MCF 10A (cell line): ENCODE measurements around the gene NCF4. TPM values are rescaled to one million over a fixed set of nuclear protein-coding genes. Genes with fewer than 3 reads are reported as not detected.

ENCODE experiments used
- BruUV-seq: library from RNA; stranded (reverse); fragments of 400-500 nt; replicated peaks from 2 replicates; lab custom pipeline; 2021; lab: Mats Ljungman, UMichigan
- CTCF ChIA-PET: fragments of 300-600 bp; sonication (Branson Sonifier 250); formaldehyde crosslinking; extraction: SDS; loops from one replicate; lab custom pipeline; 2021; ENCODE audit warnings: antibody characterized with exemption, inconsistent platforms; lab: Yijun Ruan, JAX
- POLR2A ChIA-PET: fragments of 300-600, 350-650 bp; sonication (Branson Sonifier 250); formaldehyde crosslinking; extraction: SDS; loops from one replicate; lab custom pipeline; 2020; ENCODE audit warnings: antibody characterized with exemption, inconsistent platforms; lab: Yijun Ruan, JAX
- DNase-seq: peaks from one replicate; pipeline ENCODE4 v3.0.0-alpha.2; 2018; ENCODE audit not compliant: unreplicated experiment
- H3K27ac Mint-ChIP-seq: one replicate; pipeline ENCODE4 v1.8.0; 2022; ENCODE audit warnings: mild to moderate bottlenecking, low read depth, mixed read lengths; ENCODE audit not compliant: unreplicated experiment
- H3K27me3 Mint-ChIP-seq: one replicate; pipeline ENCODE4 v1.8.0; 2022; ENCODE audit warnings: mixed read lengths; ENCODE audit not compliant: insufficient read depth, unreplicated experiment
- H3K36me3 Mint-ChIP-seq: one replicate; pipeline ENCODE4 v1.8.0; 2022; ENCODE audit warnings: mild to moderate bottlenecking, moderate library complexity, mixed read lengths; ENCODE audit not compliant: insufficient read depth, unreplicated experiment
- H3K4me1 Mint-ChIP-seq: one replicate; pipeline ENCODE4 v1.8.0; 2022; ENCODE audit warnings: mixed read lengths; ENCODE audit not compliant: insufficient read depth, unreplicated experiment
- H3K4me3 Mint-ChIP-seq: one replicate; pipeline ENCODE4 v1.8.0; 2022; ENCODE audit warnings: mild to moderate bottlenecking, moderate library complexity, mixed read lengths; ENCODE audit not compliant: unreplicated experiment
- H3K9me3 Mint-ChIP-seq: one replicate; pipeline ENCODE4 v1.8.0; 2022; ENCODE audit warnings: mixed read lengths; ENCODE audit not compliant: unreplicated experiment
- intact Hi-C: fragments of 100-400 bp; cut with micrococcal nuclease; formaldehyde crosslinking; loops from 2 replicates; pipeline ENCODE4 v1.14.1; 2022
- total RNA-seq: library from RNA; stranded (reverse); gene quantifications from 2 replicates; pipeline ENCODE4 v1.2.3, GENCODE V29; 2022
- TF ChIP-seq, protein P1 (sequence below): fragments of 200-600 bp; IDR thresholded peaks from one replicate; pipeline ENCODE4 v1.8.0; 2022; ENCODE audit warnings: antibody characterized with exemption, mild to moderate bottlenecking; ENCODE audit not compliant: unreplicated experiment

The NCF4 gene
- total RNA-seq, 1 experiment from 2014 or later, result not detected

GRCh38 chr22:36868546-36869181 lies 7.9 kb downstream of the NCF4 start:
- intact Hi-C loops, result no loop called here
- DNase-seq, result no peak
- CTCF ChIA-PET, result interaction anchor here (0.7 to 8.6 kb wide), 3 partner anchors 12 to 112 kb away, joined by 3 to 93 read pairs (median 8); no protein-coding TSS in a partner anchor
- H3K27ac Mint-ChIP-seq, result no peak overlapping the region
- no TSS peak for BruUV-seq
- POLR2A ChIA-PET, result no interaction called here
- H3K4me1 Mint-ChIP-seq, result peaks cover 28% of the 10 kb centered on the region
- H3K4me3 Mint-ChIP-seq, result no peak overlapping the region
- peaks cover 28% of the 10 kb centered on the region for H3K27me3 Mint-ChIP-seq
- TF ChIP-seq, protein P1, sequence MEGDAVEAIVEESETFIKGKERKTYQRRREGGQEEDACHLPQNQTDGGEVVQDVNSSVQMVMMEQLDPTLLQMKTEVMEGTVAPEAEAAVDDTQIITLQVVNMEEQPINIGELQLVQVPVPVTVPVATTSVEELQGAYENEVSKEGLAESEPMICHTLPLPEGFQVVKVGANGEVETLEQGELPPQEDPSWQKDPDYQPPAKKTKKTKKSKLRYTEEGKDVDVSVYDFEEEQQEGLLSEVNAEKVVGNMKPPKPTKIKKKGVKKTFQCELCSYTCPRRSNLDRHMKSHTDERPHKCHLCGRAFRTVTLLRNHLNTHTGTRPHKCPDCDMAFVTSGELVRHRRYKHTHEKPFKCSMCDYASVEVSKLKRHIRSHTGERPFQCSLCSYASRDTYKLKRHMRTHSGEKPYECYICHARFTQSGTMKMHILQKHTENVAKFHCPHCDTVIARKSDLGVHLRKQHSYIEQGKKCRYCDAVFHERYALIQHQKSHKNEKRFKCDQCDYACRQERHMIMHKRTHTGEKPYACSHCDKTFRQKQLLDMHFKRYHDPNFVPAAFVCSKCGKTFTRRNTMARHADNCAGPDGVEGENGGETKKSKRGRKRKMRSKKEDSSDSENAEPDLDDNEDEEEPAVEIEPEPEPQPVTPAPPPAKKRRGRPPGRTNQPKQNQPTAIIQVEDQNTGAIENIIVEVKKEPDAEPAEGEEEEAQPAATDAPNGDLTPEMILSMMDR, result no peak
- H3K9me3 Mint-ChIP-seq, result no peaks in the 10 kb centered on the region
- no peaks in the 10 kb centered on the region for H3K36me3 Mint-ChIP-seq

DNA sequence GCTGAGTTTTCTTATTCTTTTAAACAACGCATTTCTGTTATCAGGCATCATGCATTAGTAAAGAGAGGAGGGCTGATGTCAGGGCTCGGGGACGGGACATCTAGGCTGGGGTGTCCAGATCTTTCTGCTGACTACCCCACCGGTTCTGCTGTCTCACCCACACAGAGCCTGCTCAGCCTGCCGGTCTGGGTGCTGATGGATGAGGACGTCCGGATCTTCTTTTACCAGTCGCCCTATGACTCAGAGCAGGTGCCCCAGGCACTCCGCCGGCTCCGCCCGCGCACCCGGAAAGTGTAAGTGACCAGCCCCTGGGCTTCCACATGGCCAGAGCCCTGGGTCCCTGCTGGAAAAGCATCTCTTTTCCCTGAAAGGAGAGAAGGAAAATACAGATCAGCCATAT lies 9.4 kb downstream of the NCF4 start:
- TF ChIP-seq, protein P1, result no peak
- POLR2A ChIA-PET, result interaction anchor here (1.5 to 1.6 kb wide), 2 partner anchors 11 to 14 kb away, joined by 4 to 5 read pairs; no protein-coding TSS in a partner anchor
- DNase-seq, result peak; percentile 64
- Mint-ChIP-seq H3K36me3 (no peaks in the 10 kb centered on the region), H3K27ac (no peak overlapping the region), H3K4me1 (peaks cover 35% of the 10 kb centered on the region), H3K9me3 (no peaks in the 10 kb centered on the region), H3K27me3 (peaks cover 21% of the 10 kb centered on the region), H3K4me3 (no peak overlapping the region)
- intact Hi-C loops, result loop anchor here (10.0 kb wide), 1 partner anchor 325 kb away; no protein-coding TSS in a partner anchor
- BruUV-seq, result no TSS peak
- CTCF ChIA-PET, result interaction anchor here (0.6 to 8.6 kb wide), 4 partner anchors 14 to 323 kb away, joined by 3 to 93 read pairs (median 5); no protein-coding TSS in a partner anchor

DNA sequence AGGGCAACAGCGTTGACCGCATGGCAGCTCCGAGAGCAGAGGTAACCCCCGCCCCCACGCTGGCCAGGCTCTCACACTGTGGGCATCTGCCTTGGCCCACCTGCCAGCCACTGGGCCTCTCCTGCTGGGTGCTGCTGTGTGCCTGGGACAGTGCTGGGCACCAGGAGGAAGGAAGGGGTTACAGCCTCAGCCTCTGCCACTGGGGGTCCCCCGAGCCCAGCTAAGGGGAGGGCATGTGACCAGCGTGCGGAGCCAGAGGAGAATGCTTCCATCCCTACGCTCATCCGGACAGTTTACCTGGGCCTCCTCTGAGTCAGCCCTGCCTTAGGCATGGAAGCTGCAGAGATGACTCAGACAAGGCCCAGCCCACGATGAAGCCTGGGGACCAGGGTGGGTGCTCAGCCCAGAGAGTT lies 10.9 kb downstream of the NCF4 start:
- BruUV-seq, result no TSS peak
- DNase-seq, result peak; percentile 78
- H3K36me3 Mint-ChIP-seq, result no peaks in the 10 kb centered on the region
- H3K4me1 Mint-ChIP-seq, result peaks cover 29% of the 10 kb centered on the region
- ChIA-PET POLR2A (interaction anchor here (0.9 to 1.6 kb wide), 2 partner anchors 12 to 15 kb away, joined by 3 to 4 read pairs; no protein-coding TSS in a partner anchor), CTCF (interaction anchor here (0.5 to 8.6 kb wide), 13 partner anchors 11 to 335 kb away, joined by 3 to 93 read pairs (median 3); partner anchors contain the start of gene NCF4)
- no peak overlapping the region for H3K4me3 Mint-ChIP-seq
- H3K27ac Mint-ChIP-seq, result no peak overlapping the region
- TF ChIP-seq, protein P1, result no peak
- intact Hi-C loops, result loop anchor here (2.0 to 10.0 kb wide), 2 partner anchors 173 to 323 kb away; no protein-coding TSS in a partner anchor
- H3K27me3 Mint-ChIP-seq, result peaks cover 15% of the 10 kb centered on the region
- H3K9me3 Mint-ChIP-seq, result no peaks in the 10 kb centered on the region

DNA sequence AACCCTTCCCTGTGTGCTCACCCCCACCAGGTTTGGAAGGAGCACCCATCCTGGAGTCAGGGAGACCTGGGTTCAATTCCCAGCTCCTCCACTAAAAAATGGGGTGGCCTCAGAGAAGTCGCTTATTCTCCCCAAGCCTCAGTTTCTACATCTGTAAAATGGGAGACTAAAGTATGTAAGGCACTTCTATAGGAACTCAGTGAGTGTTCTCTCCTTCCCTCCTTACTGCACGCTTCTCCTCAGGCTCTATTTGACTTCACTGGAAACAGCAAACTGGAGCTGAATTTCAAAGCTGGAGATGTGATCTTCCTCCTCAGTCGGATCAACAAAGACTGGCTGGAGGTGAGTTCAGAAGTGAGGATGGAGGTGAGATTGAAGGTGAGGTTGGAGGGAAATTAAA lies 11.3 kb downstream of the NCF4 start:
- Mint-ChIP-seq H3K36me3 (no peaks in the 10 kb centered on the region), H3K4me1 (peaks cover 29% of the 10 kb centered on the region), H3K27me3 (peaks cover 15% of the 10 kb centered on the region), H3K9me3 (no peaks in the 10 kb centered on the region), H3K4me3 (no peak overlapping the region), H3K27ac (no peak overlapping the region)
- CTCF ChIA-PET, result interaction anchor here (0.5 to 8.6 kb wide), 10 partner anchors 11 to 325 kb away, joined by 3 to 93 read pairs (median 4); partner anchors contain the start of gene NCF4
- POLR2A ChIA-PET, result no interaction called here
- intact Hi-C loops, result loop anchor here (2.0 to 10.0 kb wide), 2 partner anchors 173 to 323 kb away; no protein-coding TSS in a partner anchor
- BruUV-seq, result no TSS peak
- TF ChIP-seq, protein P1, result no peak
- DNase-seq, result no peak
